Thyroid gland (tissue), 4 donors: ENCODE measurements around the gene DIP2C.

Experiments used
- CTCF ChIP-seq, 6 experiments: fragments of 200-600 bp in 3 of 6; fragments of 450-650 bp in 3 of 6; sonication (generic) in 3 of 6; IDR thresholded peaks; one replicate each; pipeline ENCODE4 v1.5.1; 2016 to 2019; ENCODE audit warnings: antibody characterized with exemption in 6 of 6, mild to moderate bottlenecking in 2 of 6, inconsistent platforms in 1 of 6, moderate library complexity in 1 of 6
- POLR2A ChIP-seq, 2 donors: fragments of 450-650 bp; IDR thresholded peaks; one replicate each; pipeline ENCODE4 v1.6.1; 2017; ENCODE audit warnings: antibody characterized with exemption in 2 of 2, mild to moderate bottlenecking in 2 of 2, moderate library complexity in 1 of 2

- no peak for TF ChIP-seq POLR2A (IDR thresholded peaks at IDR 0.05)
- TF ChIP-seq CTCF (IDR thresholded peaks at IDR 0.05), result no peak
Observed at GRCh38 chr10:687583-688311, 1.7 kb downstream of the DIP2C start.
